ENCODE measurements around the gene TAF7L.

The TAF7L gene

GRCh38 chrX:101219864-101220346 lies 71.2 kb downstream of the TAF7L start:
- DNase-seq = no peak

- DNase-seq = no peak
Observed at GRCh38 chrX:101219116-101219863, 71.8 kb downstream of the TAF7L start, which contains the start of gene DRP2. Gene DRP2 (plus strand): TSS chrX:101219786. CDS start chrX:101231648, 11,862 bp downstream.
